ENCODE data around the gene UCKL1.
A peak's percentile ranks its signal among the peaks of the same experiment; 100 is the strongest.
"Not testable (repeated sequence)": the region's sequence is repeated elsewhere in the genome, so short reads cannot be mapped to it uniquely, and the experiment has no call there.

The UCKL1 gene

DNA sequence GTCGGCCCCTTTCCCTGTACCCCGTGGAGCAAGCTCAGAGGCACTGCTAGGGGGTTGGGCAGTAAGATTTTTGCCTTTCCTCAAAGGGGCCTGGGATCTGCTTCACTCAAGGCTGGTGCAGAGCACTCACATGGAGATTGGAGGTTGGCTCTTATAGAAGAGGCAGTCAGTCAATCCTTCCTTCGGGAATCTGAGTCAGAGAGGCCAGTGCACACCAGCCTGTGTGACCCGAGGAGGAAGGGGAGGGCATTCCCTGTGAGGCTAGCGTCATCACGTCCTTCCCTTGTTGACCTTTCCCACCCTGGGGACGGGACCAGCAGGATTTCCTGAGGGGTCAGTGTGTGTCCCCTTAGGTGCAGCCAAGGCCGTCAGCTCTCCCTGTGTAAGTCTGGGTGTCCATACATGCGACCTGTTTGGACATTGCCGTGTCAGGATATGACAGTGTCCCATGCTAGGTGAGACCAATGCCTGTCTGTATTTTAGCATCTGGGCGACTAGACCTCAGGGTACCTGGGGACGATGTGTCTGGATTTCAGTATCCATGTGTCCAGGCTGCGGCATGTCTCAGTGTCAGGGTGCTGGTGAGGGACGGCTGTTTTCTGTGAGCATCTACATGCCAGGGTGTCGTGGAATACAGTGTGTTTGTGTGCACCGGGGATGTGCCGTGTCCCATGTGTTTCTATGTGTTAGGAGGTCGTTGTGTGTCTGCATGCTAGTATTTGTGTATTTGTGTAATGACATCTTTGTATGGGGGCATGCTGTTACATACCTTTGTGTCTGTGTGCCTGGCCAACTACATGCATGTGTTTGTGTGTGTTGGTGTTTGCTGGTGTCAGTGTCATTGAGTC lies 16.3 kb upstream of the UCKL1 start:
- no peak for DNase-seq

DNA sequence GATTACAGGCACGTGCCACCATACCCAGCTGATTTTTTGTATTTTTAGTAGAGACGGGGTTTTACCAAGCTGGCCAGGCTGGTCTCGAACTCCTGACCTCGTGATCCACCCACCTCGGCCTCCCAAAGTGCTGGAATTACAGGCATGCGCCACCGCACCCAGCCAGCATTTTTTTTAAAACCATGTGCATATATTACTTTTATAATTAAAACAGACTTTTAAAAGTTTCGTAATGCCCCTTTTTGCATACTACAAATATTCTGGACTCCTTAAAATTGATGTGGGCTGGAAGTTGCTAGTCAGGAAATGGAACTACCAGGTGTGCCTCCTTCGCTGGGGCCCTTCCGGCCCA lies 15.7 kb upstream of the UCKL1 start:
- not testable (repeated sequence) for DNase-seq

DNA sequence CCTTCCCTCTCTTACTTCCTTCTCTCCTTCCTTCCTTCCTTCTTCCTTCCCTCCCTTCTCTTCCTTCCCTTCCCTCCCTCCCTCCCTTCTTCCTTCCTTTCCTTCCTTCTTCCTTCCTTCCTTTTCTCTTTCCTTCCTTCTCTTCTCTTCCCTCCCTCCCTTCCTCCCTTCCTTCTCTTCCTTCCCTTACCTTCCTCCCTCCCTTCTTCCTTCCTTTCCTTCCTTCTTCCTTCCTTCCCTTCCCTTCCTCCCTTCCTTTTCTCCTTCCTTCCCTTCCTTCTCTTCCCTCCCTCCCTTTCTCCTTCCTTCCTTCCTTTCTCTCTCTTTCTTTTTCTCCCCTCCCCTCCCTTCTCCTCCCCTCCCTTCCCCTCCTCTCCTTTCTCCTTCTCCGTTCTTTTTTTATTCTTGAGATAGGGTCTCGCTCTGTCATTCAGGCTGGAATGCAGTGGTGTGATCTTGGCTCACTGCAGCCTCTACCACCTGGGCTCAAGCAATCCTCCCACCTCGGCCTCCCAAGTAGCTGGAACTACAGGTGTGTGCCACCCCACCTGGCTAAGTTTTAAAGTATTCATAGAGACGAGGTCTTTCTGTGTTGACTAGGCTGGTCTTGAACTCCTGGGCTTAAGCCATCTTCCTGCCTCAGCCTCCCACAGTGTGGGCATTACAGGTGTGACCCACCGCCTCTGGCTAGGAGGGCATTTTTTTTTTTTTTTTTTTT lies 14.7 kb upstream of the UCKL1 start:
- DNase-seq: no peak

DNA sequence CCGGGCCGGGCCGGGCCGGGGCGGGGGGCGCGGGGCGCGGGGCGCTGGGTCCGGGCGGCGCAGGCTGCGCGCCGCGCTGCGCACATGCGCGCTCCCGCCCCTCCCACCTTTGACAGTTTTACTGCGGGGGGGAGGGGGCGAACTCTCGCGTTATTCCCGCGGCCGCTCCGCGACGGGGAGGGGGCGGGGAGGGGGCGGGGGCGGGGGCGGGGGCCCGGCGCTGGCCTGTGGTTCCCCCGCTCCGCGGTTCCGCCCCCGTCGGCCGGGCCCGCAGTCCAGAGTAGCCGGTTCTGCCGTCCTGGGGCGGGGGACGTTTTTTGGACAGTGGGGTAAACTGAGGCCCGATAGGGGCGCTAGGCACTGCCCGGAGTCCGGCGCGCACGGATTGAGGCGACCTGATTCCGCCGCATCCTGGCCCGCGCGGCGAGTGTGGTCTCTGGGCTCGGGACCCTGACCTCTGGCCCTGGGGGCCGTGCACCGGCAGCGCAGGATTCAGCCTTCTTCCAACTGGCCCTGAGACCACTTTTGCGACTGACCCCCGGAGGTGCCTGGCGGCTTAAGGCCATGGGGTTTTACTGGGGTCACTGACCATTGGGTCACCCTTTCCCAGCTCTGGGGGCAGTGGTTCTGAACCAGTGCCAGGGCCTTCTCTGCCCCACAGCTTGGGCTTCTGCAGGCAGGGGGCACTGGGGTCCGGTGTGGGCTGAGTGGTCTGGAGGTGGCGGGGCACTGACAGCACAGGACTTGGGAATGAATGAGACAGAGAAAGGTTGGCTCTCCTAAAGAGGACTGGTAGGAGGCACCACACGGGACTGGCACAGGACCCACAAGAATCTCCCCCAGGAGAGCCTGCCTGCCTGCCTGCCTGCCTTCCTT lies 13.9 kb upstream of the UCKL1 start, which contains the start of gene ZNF512B:
Gene ZNF512B, minus strand, starts transcription at position 93 of the 876 bp plus-strand sequence. CDS start 1,980 bp downstream, outside the sequence.
- peak; percentile 79 for DNase-seq

DNA sequence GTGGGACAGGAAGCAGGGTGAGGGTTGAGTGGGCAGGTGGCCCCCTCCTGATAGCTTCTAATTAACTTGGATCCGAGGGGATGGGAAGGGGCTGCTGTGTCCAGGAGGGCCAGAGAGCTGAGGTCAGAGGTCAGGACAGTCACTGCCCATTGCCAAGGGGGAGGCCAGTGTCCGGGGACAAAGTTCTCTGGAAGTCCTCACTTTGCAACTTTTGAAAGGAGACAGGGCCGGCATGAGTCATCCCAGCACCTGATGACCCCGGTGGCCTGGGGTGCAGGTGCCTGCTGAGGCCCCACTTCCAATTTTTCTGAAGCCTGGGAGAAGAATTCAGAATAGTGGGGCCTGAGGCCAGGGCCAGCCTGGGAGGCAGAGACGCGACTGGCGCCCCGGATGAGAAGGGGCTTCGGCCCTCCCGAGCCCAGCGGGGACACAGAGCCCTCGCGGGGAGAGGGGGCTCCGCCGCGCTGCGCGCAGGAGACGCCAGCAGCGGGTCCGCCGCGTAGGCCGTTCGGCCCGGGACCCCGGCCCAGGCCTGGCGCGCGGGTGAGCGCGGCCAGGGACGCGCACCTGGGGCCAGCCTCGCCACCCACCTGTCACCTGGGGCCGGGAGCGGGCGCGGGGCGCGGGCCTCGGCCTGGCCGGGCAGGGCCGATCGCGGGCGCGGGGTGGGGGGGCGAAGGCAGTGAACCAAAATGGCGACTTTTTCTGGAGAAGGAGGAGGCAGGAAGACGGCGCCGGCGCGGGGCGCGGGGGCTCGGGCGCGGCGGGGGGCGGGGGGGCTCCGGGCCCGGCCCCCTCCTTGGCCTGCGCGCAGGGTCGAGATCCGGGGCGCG lies 12.9 kb upstream of the UCKL1 start:
- DNase-seq: no peak

DNA sequence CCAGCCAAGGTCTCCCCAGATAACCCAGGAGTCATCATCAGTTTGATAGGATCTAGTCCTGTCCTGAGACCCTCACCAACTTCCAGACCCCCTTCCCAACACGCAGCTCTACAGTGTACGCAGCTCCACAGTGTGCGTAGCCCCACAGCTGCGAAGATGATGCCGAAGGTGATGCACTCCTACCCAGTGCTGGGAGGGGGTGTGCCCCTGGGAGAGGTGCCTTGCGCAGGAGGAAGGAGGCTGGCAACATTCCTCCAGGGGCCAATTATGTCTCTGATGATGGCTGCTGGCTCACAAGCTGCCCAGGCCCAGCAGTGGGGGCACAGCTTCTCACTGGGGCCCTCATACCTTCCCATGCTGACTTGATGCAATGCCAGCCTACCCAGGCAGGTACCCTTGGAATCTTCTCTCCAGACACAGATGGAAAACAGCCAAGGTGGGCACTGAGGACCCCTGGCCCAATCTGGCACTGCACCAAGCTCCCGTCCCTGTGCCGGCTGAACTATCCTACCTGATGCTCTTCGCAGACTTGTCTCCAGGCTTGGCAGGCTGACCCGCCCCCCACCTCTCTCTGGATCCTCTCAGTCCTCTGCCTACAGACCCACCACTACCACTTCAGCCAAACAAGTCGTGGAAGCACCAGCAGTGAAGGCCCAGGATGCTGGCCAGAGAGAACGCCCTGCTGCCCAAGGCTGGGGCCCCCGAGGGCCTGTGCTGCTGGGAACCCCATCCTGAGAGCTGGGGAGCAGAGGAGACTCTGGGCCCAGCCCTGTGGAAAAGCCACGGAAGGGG lies 12.1 kb upstream of the UCKL1 start:
- DNase-seq: no peak

DNA sequence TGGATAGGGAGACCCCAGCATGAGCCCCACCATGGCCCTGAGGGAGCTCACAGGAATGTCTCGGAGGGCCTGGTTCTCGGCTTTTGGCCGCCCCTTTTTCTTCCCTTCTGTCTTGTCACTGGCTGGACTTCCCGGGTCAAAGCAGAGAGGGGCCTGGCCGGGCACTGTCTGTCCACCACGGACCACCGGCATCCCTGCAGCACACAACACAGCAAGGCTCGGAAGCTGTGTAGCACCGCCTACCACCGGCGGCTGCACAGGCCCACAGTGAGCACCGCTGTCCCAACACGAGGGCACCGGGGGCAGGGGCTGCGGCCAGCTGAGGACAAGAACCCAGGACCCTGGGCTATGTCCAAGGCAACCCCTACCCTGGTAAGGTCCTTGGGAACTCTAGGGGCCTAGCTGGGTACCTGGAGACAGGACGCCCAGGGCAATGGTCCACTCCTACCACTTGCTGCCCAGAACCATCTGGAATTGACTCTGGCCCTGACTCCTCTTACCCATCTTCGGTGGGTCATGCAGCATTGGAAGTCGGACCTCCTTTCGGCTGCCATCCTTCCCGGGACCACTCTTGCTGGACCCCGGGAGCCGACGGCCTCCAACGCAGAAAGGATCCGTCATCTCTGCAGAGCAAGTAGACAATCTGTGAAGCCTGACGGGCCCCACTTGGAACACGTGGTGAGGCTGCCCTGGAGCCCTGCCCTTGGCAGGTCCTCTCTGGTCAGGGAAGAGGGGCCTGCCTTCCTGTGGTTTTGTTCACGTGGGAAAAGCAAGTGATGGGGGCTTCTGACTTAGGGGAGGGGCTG lies 11.3 kb upstream of the UCKL1 start:
- no peak for DNase-seq

DNA sequence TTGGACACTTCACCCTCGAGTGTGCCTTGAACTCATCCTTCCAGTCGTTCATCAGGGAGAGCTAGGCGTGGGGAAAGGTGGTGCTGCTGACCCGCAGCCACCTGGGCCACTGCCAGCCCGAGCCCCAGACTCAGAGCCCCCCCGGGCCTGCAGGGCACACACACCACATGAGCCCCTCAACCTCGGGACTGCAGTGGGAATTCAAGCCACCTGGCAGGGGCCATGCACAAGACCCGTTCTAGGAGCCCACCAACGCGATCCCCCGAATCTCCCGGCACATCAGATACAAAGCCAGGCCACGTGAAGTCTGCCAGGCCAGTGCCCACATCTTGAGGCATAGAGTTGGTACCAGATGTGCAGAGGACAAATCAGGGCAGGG lies 10.7 kb upstream of the UCKL1 start:
- DNase-seq: no peak

DNA sequence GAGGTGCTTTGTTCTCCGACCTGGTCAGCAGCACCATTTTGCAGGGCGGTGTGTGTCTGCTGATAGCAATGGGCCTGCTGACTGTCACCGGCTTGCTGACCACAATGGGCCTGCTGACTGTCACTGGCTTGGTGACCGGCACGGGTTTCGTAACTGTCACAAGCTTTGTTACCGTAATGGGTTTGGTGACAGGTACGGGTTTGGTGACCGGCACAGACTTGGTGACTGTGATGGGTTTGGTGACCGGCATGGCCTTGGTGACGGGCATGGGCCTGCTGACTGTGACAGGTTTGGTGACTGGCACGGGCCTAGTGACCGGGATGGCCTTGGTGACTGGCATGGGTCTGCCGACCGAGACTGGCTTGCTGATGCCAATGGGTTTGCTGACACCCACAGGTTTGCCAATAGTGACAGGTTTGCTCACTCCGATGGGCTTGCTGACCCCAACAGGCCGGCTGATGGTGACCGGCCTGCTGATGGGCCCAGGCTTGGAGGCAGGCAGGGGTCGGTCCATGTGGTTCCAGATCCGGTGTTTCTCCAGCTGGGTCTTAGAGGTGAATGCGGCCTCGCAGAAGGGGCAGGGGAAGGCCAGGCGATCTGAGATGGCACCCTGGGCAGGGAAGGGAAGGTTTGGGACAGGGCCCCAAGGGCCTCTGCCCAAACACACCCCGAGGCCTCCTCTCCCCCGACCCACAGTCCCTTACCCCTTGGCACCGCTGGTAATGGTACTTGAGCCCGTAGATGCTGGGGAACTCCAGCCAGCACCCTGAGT lies 10.1 kb upstream of the UCKL1 start:
- no peak for DNase-seq

DNA sequence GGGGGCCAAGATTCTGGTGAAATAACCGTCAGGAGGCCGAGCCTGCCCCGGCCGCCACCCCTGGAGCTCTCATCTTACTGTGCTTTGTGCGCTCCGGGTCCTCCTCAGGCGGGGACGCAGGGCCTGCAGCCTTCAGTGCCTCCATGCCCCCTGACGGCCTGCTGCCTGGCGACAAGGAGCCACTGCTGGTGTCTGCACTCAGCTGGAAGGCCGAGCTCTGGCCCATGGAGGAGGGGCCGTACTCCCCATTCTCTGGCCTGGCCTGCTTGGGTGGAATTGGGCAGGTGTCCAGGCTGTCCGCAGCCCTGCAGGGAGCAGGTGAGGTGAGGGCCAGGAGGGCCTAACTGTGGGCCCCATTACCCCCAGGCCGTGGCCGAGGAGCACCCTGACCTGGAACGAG lies 8.2 kb upstream of the UCKL1 start:
- DNase-seq: no peak

DNA sequence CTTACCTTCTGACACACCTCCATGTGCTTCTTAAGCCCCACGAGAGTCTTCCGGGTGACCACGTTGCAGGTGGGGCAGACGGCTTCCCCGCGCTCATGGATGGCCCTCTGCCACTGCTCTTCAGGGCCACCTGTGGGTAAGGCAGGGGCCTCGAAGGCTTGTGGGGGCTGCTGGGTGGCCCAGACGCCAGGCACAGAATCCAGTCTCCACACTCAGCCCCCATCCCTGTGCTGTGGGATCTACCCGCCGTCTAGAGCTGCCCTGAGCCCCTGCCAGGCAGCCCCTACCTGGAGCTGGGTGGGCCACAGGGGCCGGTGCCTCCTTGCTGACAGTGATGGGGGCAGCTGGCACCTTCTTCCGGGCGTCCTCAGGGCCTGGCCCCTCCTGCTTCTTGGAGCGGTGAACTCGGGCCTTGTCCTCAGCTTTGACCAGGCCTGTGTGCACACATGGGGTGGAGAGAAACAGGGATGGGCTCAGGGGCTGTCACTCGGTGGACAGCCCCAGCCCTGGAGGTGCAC lies 7.6 kb upstream of the UCKL1 start:
- no peak for DNase-seq

DNA sequence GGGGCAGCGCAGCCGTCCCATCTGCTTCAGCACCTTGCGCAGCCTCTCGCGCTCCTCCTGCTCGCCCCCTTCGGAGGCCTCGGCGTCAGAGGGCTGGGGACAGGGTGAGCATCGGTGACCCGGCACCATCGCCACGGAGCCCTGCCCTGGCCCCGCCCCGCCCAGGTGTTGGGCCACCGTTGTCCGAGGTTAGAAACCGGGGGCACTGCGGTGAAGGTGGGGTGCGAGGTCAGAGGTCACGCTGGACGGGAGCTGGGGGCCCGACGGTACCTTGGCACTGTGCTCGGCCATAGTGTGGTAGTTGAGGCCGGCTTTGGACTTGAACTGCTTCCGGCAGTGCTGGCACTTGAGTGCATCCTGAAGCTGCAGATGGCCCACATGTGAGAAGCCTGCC lies 7.1 kb upstream of the UCKL1 start:
- DNase-seq: no peak

DNA sequence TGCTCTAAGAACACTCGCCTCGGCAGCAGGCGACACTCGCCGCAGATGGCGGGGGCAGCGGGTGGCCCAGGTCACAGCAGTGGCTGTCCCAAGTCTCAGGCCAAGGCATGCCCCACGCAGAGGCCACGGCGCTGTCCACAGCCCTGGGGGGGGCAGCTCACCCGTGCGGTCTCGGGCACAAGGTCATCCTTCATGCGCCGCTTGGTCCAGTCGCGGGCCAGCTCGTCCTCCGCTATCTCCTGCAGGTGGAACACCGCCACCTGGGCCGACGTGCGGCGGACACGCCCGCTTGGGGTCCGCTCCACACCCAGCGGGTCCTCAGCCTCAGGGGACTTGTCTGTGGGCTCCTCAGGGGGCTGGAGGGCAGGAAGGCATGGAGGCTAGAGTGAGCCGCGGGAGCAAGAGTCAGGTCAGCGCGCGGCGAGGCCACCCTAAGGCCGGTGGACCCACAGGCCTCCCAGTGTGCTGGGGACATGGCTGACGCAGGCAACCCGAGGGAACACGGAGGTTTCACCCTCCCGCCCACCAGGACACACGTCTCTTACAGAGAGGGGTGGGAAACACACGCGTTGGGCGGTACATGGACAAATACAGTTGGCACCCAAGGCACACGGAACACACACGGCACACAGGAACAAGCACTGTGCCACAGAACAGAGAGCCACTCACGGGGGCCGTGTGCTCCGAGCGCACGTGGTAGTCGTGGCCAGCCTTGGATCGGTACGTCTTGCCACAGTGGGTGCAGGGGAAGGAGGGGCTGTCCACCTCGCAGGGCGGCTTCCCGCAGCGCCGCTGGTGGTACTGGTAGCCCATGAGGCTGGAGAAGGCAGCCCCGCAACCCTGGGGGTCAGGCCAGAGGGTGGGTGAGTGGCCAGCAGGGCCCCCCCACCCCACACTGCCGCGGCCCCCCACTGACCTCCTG lies 6.5 kb upstream of the UCKL1 start:
- no peak for DNase-seq

DNA sequence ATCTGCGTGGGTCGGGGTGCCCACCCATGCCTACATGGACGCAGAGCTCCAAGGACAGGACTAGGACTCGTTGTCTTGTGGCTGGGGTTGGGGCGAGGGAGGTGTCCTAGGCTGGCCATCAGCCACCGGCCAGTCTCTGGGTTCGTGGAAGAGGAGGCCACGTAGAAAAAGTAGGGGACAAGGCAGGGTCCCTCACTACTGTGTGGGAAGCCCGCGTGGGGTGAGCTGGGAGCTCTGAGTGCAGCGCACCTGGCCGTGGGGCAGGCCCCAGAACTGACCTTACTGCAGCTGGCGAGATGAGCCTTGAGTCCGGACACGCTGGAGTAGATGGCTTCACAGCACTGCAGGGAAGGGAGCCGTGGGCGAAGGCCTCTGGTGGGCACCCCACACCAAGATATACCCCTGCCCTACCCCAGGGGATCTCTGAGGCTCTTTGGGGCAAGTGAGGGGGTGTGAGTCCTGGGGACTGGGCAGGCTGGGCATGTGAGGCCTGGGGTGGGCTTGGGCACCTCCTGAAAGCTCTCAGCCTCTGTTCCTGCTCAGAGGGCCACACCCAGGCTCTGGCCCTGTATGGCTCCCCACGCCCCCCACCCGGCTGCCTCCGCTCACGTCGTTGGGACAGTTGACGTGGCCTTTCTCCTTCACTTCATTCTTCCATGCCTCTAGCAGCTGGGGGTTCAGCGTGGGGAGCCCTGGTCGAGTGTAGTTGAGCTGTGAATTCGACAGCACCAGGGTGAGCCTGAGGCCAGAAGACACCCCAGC lies 5.6 kb upstream of the UCKL1 start:
- DNase-seq: no peak

DNA sequence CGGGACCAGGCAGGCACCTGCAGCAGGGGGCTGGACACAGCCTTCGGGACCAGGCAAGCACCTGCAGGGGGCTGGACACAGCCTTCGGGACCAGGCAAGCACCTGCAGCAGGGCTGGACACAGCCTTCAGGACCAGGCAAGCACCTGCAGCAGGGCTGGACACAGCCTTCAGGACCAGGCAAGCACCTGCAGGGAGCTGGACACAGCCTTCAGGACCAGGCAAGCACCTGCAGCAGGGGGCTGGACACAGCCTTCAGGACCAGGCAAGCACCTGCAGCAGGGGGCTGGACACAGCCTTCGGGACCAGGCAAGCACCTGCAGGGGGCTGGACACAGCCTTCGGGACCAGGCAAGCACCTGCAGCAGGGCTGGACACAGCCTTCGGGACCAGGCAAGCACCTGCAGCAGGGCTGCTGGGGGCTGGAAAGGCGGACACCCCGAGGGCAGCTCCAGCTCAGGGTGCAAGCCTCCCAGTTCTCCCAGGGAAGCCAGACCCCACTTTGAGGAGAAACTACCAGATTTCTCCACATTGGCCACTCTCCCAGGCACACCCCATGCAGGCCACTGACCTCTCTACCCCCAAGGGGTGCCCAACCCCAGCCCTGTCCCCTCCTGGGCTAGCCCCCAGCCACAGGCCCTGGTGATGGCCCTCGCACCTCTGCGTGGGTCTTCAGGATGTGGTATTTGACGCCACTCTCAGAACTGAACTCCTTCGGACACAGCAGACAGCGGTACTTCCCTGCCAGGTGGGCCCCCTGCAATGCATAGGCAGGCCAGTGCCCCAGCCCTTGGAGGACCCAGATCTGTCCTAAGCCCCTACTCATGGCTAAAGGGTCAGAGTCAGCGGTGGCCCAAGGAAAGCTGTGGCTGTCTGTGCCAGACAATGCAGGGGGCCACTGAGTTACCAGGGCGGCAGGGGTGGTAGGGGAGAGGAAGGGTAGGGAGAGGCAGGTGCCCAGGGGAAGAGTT lies 4.7 kb upstream of the UCKL1 start:
- DNase-seq: not testable (repeated sequence)

DNA sequence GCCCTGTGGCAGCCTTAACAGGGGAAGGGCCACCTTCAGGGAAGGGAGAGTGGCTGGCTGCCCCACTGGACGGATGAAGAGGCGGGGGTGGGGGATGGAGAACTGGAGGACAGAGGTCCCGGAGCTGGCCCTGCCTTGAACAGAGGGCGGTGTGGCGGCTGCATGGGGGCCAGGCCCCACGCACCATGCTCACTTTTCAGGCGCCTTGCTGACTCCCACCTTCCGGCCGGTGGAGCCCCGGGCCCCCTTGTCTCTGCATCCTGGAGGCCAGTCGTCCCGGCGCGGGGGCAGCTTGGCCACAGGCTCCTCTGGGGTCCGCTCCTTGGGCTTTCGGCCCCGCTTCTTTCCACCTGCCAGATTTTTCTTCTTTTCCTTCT lies 3.5 kb upstream of the UCKL1 start:
- DNase-seq: no peak
